Stimulated activated CD4-positive, alpha-beta T cell treated with anti-CD3 and anti-CD28 coated beads, Interleukin-15, amount 100 ng/mL, for 24 hours (primary cell): Measurements from ENCODE around the gene TOB1.
"Not testable (repeated sequence)": the region's sequence is repeated elsewhere in the genome, so short reads cannot be mapped to it uniquely, and the experiment has no call there.

Source experiments
- DNase-seq: peaks from one replicate; pipeline ENCODE4 v3.0.0-alpha.2; 2020

The TOB1 gene

GRCh38 chr17:50867363-50868139 lies 1.4 kb upstream of the TOB1 start:
- DNase-seq, result peak; percentile 89

- peak; percentile 69 for DNase-seq
Measured at GRCh38 chr17:50866950-50867362, 802 bp upstream of the TOB1 start.

- no peak for DNase-seq
Measured at GRCh38 chr17:50865868-50866260, 290 bp downstream of the TOB1 start.

- peak; percentile 58 for DNase-seq
Measured at GRCh38 chr17:50865060-50865867, 890 bp downstream of the TOB1 start.

GRCh38 chr17:50864747-50865059 lies 1.5 kb downstream of the TOB1 start:
- DNase-seq, result no peak

GRCh38 chr17:50863931-50864330 lies 2.2 kb downstream of the TOB1 start:
- DNase-seq, result no peak

- DNase-seq, result peak; percentile 55
Measured at GRCh38 chr17:50863221-50863843, 2.8 kb downstream of the TOB1 start.

- DNase-seq, result no peak
Measured at GRCh38 chr17:50861822-50862528, 4.2 kb downstream of the TOB1 start.

- DNase-seq, result no peak
Measured at GRCh38 chr17:50861334-50861676, 4.8 kb downstream of the TOB1 start.

GRCh38 chr17:50859727-50860126 lies 6.4 kb downstream of the TOB1 start:
- not testable (repeated sequence) for DNase-seq

- no peak for DNase-seq
Measured at GRCh38 chr17:50858486-50859225, 7.5 kb downstream of the TOB1 start.

GRCh38 chr17:50856431-50856830 lies 9.7 kb downstream of the TOB1 start:
- DNase-seq, result no peak

GRCh38 chr17:50855708-50856330 lies 10.3 kb downstream of the TOB1 start:
- DNase-seq, result no peak

GRCh38 chr17:50853781-50854180 lies 12.4 kb downstream of the TOB1 start:
- no peak for DNase-seq

GRCh38 chr17:50853015-50853615 lies 13.0 kb downstream of the TOB1 start:
- DNase-seq, result no peak

GRCh38 chr17:50850640-50851039 lies 15.5 kb downstream of the TOB1 start:
- DNase-seq, result no peak

GRCh38 chr17:50848711-50849110 lies 17.4 kb downstream of the TOB1 start:
- DNase-seq, result no peak

- DNase-seq, result no peak
Measured at GRCh38 chr17:50848039-50848438, 18.1 kb downstream of the TOB1 start.

GRCh38 chr17:50847566-50847965 lies 18.6 kb downstream of the TOB1 start:
- no peak for DNase-seq

GRCh38 chr17:50845240-50846147 lies 20.7 kb downstream of the TOB1 start:
- DNase-seq, result no peak
